Keratinocyte (primary cell): ENCODE results near the gene PITX1. TPM values are rescaled to one million over a fixed set of nuclear protein-coding genes. Genes with fewer than 3 reads are reported as not detected.

Source experiments
- DNase-seq: peaks from one replicate; pipeline ENCODE4 v3.0.0-alpha.2; 2011; ENCODE audit warnings: low read depth, missing footprints, low spot score
- FAIRE-seq: peaks from 2 replicates; lab custom pipeline; 2011; peaks lifted over from hg19 to GRCh38; lab: Jason Lieb, UNC
- H2AFZ ChIP-seq: 2 replicates; pipeline ENCODE4 v1.6.0; 2012; ENCODE audit warnings: low read length, control low read depth, inconsistent platforms; ENCODE audit not compliant: control insufficient read depth
- H3K27ac ChIP-seq: 2 replicates; pipeline ENCODE4 v1.5.1; 2011; ENCODE audit warnings: low read length; ENCODE audit not compliant: control insufficient read depth, insufficient read depth
- H3K27me3 ChIP-seq: 3 replicates; pipeline ENCODE4 v1.6.0; 2011; ENCODE audit warnings: low read length; ENCODE audit not compliant: control insufficient read depth, insufficient read depth; ENCODE audit errors: extremely low read depth
- H3K36me3 ChIP-seq, 2 experiments: 2 replicates in 1 of 2; 3 replicates in 1 of 2; pipeline ENCODE4 v1.5.1; 2011; ENCODE audit warnings: low read length in 2 of 2, mild to moderate bottlenecking in 1 of 2; ENCODE audit not compliant: control insufficient read depth in 2 of 2, insufficient read depth in 2 of 2; ENCODE audit errors: extremely low read depth in 1 of 2
- H3K4me1 ChIP-seq: 3 replicates; pipeline ENCODE4 v1.5.1; 2011; ENCODE audit warnings: low read length; ENCODE audit not compliant: control insufficient read depth, insufficient read depth; ENCODE audit errors: extremely low read depth
- H3K4me2 ChIP-seq: 3 replicates; pipeline ENCODE4 v1.6.0; 2011; ENCODE audit warnings: low read depth, low read length; ENCODE audit not compliant: control insufficient read depth, insufficient read depth; ENCODE audit errors: extremely low read depth
- H3K4me3 ChIP-seq, 3 experiments: fragments of 200-600 bp in 1 of 3; sonication (generic) in 1 of 3; 2 replicates in 2 of 3; 3 replicates in 1 of 3; pipeline ENCODE4 v1.5.1; 2011 to 2016; ENCODE audit warnings: low read length in 3 of 3, mild to moderate bottlenecking in 3 of 3, control low read depth in 2 of 3, inconsistent platforms in 1 of 3, low read depth in 1 of 3, mixed read lengths in 1 of 3, mixed run types in 1 of 3, moderate library complexity in 1 of 3; ENCODE audit not compliant: control insufficient read depth in 2 of 3, insufficient read depth in 2 of 3; ENCODE audit errors: extremely low read depth in 1 of 3
- H3K79me2 ChIP-seq: 2 replicates; pipeline ENCODE4 v1.6.0; 2012; ENCODE audit warnings: low read length; ENCODE audit not compliant: control insufficient read depth, insufficient read depth
- H3K9ac ChIP-seq: 3 replicates; pipeline ENCODE4 v1.6.0; 2011; ENCODE audit warnings: low read length; ENCODE audit not compliant: control insufficient read depth, insufficient read depth; ENCODE audit errors: extremely low read depth
- H3K9me1 ChIP-seq: 3 replicates; pipeline ENCODE4 v1.6.0; 2011; ENCODE audit warnings: low read length; ENCODE audit not compliant: control insufficient read depth, insufficient read depth; ENCODE audit errors: extremely low read depth
- H3K9me3 ChIP-seq: 2 replicates; pipeline ENCODE4 v1.5.1; 2012; ENCODE audit warnings: low read depth, low read length; ENCODE audit not compliant: control insufficient read depth
- H4K20me1 ChIP-seq: 3 replicates; pipeline ENCODE4 v1.6.0; 2011; ENCODE audit warnings: low read length; ENCODE audit not compliant: control insufficient read depth, insufficient read depth; ENCODE audit errors: extremely low read depth
- CTCF ChIP-seq, 3 experiments: IDR thresholded peaks in 1 of 3; conservative IDR thresholded peaks in 1 of 3; optimal IDR thresholded peaks in 1 of 3; 2 replicates in 2 of 3; 3 replicates in 1 of 3; pipeline versions ENCODE3 to v1.5.1; 2011; ENCODE audit warnings: low read length in 3 of 3, mild to moderate bottlenecking in 3 of 3, moderate library complexity in 2 of 3, control low read depth in 1 of 3, inconsistent platforms in 1 of 3; ENCODE audit not compliant: insufficient read depth in 2 of 3; ENCODE audit errors: extremely low read depth in 1 of 3
- EZH2 ChIP-seq: IDR thresholded peaks from one replicate; pipeline ENCODE4 v1.6.1; 2012; ENCODE audit warnings: inconsistent platforms, mild to moderate bottlenecking, low read length, moderate library complexity
- dilution Hi-C: fragments of 300-500 bp; cut with MboI; formaldehyde crosslinking; loops from one replicate; pipeline ENCODE4 v1.7.0; 2020; ENCODE audit warnings: low sequenced_read_pairs; ENCODE audit not compliant: extremely low pct_ligation_motif_present
- polyA plus RNA-seq, 5 experiments: library from polyadenylated mRNA; depleted of rRNA in 3 of 5; stranded (reverse) in 3 of 5; stranded (forward) in 1 of 5; unstranded in 1 of 5; fragments of >200 nt; gene quantifications; 1 replicate in 1 of 5; 2 replicates in 3 of 5; 3 replicates in 1 of 5; pipeline versions ENCODE4 v1.2.1 to v1.2.3, GENCODE V29; 2011 to 2012; ENCODE audit warnings: missing spikeins in 2 of 5, low read depth in 1 of 5, low replicate concordance in 1 of 5

PITX1 gene
- polyA plus RNA-seq, 1 donor (not counting 4 experiments of a cell fraction or from before 2014, with no cell fraction given), result 0.73 TPM

DNA sequence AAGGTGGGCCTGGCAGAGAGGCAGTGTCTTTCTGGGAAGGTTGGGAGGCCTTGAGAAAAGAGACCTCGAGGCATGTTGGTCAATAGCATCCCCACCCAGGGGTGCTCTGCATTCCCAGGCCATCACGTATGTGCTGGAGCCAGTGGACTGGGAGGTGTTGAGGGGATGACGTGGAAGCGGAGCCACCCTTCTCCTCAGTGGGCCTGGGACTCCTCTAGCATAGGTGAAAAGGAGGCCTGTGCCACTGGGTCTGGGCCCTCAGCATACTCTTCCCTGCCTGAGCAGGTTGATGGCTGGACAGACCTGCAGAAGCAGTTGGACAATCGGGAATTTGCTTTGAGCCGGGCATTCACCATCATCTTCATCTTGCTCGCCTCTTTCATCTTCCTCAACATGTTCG is 25.5 kb downstream of the PITX1 start:
- Histone ChIP-seq H2AFZ (no peak overlapping the region), H3K36me3 (no peaks in the 10 kb centered on the region), H3K27me3 (no peaks in the 10 kb centered on the region), H3K27ac (no peak overlapping the region), H3K4me2 (no peak overlapping the region), H3K4me1 (no peaks in the 10 kb centered on the region), H3K9ac (no peak overlapping the region), H3K9me3 (no peaks in the 10 kb centered on the region), H3K79me2 (no peaks in the 10 kb centered on the region), H4K20me1 (no peaks in the 10 kb centered on the region), H3K9me1 (no peaks in the 10 kb centered on the region), H3K4me3 (no peak overlapping the region)
- dilution Hi-C loops, result no loop called here
- FAIRE-seq (no peak), DNase-seq (no peak)
- TF ChIP-seq CTCF (optimal IDR thresholded peaks at IDR 0.05 in 1 of 3, IDR thresholded peaks at IDR 0.05 in 1 of 3, conservative IDR thresholded peaks at IDR 0.05 in 1 of 3; ENCODE audit: extremely low read depth in 1 of 3, insufficient read depth in 2 of 3, low read length in 3 of 3), result no peak
- TF ChIP-seq EZH2, result no peak

DNA sequence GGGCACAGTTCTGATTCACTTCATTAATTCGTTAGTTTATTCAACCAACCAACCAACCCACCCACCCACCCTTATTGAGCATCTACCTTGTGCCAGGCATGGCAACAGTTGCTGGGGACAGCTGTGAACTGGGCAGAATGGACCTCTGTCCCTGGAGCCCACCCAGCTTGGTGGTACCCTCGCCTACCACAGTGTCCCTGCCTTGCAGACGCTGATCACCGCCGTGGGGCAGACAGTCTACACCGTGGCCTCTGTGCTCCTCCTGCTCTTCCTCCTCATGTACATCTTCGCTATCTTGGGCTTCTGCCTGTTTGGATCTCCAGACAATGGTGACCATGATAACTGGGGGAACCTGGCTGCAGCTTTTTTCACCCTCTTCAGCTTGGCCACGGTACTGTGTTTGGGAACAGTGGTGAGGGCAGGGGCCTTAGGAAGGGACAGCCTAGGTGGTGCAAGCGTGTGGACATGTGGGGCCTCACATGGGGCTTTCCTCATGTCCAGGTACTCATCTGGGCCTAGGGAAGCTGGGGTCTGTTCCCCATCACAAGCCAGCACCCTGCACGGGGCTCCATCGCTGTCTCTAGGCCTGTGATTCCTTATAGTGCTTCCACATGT is 26.2 kb downstream of the PITX1 start:
- Histone ChIP-seq H3K4me2 (no peak overlapping the region), H3K27me3 (no peaks in the 10 kb centered on the region), H3K9me3 (no peaks in the 10 kb centered on the region), H3K79me2 (no peaks in the 10 kb centered on the region), H3K9me1 (no peaks in the 10 kb centered on the region), H3K4me3 (no peak overlapping the region), H3K27ac (no peak overlapping the region), H3K4me1 (no peaks in the 10 kb centered on the region), H3K36me3 (no peaks in the 10 kb centered on the region), H3K9ac (no peak overlapping the region), H4K20me1 (no peaks in the 10 kb centered on the region), H2AFZ (no peak overlapping the region)
- FAIRE-seq (no peak), DNase-seq (no peak)
- TF ChIP-seq CTCF (optimal IDR thresholded peaks at IDR 0.05 in 1 of 3, IDR thresholded peaks at IDR 0.05 in 1 of 3, conservative IDR thresholded peaks at IDR 0.05 in 1 of 3; ENCODE audit: extremely low read depth in 1 of 3, insufficient read depth in 2 of 3, low read length in 3 of 3) (no peak), EZH2 (no peak)
- dilution Hi-C loops, result no loop called here
